Urothelium cell line (cell line): Measurements from ENCODE around the gene CCDC87.
"Not testable (repeated sequence)": the region's sequence is repeated elsewhere in the genome, so short reads cannot be mapped to it uniquely, and the experiment has no call there.

ENCODE experiments used
- DNase-seq: peaks from one replicate; pipeline ENCODE4 v3.0.0; 2011; ENCODE audit warnings: low spot score, mixed read lengths
- FAIRE-seq: peaks from 2 replicates; lab custom pipeline; 2011; peaks lifted over from hg19 to GRCh38; lab: Jason Lieb, UNC

The CCDC87 gene

DNA sequence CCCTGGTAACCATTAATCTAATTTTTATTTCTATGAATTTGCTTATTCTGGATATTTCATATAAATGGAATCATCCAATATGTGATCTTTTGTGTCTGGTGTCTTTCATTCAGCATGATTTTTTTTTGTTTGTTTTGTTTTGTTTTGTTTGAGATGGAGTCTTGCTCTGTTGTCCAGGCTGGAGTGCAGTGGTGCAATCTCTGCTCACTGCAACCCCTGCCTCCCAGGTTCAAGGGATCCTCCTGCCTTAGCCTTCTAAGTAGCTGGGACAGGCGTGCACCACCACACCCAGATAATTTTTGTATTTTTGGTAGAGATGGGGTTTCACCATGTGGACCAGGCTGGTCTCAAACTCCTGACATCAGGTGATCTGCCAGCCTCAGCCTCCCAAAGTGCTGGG, 7.4 kb downstream of the CCDC87 start:
- FAIRE-seq = not testable (repeated sequence)

DNA sequence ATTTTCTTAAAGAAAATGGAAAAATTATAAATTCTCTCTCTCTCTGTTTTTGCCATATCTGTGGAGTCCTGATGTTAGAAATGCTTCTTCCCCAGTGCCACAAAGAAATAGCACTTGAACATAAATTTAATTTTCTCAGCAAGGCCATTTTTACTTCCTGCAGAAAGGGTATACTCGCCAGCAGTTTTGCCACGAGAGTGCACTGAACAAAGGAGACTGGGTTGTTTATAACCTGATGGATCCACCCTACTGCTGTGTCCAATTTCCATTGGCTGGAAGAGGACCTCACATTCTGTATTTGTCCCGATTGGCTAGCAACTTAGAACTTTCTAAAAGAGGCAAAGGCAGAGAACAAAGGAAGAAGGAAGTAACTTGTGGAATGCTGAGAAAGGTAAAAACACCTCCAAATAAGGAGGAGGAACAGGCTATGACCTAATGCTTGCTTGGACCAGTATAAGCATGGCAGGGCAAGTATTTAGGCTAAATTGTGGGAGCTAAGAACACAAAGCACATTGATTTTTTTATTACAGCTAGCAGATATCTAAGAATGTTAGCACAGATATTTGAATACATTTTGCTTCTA, 10.2 kb downstream of the CCDC87 start:
- not testable (repeated sequence) for FAIRE-seq

More for the DNA sequence above, 7.4 kb downstream of the CCDC87 start:
- not testable (repeated sequence) for DNase-seq

DNA sequence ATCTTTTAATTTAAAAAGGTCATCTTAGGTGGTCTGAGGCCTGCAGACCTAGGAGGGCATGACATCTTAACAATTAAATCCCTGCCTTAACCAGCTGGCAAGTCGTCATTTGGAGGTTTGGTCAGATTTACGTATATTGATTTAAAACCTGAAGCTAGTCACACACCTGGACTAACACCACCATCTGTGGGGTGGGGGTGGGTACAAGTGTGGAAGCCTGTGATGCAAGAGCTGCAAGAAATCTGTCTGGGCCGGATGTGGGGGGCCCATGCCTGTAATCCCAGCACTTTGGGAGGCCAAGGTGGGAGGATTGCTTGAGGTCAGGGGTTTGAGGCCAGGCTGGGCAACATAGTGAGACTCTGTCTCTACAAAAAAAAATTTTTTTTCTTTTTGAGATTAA, 11.6 kb downstream of the CCDC87 start:
- DNase-seq (no peak), FAIRE-seq (no peak)

More for the DNA sequence above, 10.2 kb downstream of the CCDC87 start:
- not testable (repeated sequence) for DNase-seq

DNA sequence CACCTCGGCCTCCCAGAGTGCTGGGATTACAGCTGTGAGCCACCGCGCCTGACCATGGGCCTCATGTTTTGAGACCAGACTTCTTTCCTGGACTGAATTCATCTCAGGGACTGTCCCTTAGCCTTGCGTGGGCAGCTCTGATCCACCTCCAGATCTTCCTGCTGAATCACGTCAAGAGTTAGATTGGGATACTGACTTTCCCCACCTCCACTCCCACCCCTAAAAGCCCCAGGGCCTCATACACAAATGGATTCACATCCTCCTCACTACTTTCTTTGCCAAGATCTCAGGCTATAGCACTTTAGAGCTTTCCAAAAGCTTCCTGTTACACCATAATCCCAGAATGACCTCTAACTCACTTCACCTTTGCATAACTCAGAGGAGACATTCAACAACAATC, 12.1 kb downstream of the CCDC87 start:
- DNase-seq = no peak
- FAIRE-seq = no peak

DNA sequence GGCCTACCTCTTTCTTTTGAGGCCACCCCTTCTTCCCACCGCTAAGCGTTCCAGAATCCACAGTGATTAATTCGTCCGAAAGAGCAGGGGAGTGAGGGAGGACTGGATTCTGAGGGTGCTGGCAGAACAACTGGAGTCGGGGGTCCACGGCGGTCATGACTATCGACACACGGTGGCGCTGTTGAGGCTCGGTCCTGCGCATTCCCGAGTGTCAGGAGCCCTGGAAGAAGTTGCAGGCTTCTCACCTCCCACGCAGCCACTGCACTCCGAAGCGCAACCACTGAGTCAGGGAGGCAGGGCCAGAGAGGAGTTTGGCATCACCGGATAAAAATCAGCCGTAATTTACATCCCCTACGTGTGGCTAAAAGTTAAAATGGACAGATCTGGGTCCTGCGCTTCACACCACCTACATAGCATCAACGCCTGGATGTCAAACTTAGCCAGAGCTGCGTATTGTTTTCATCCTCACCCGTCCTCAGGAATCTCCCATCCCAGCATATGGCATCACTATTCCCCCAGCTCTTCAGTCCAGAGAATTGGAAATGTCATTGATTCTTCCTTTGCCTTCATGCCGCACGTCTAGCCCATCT, 13.8 kb downstream of the CCDC87 start:
- DNase-seq = peak; percentile 76
- FAIRE-seq = no peak

DNA sequence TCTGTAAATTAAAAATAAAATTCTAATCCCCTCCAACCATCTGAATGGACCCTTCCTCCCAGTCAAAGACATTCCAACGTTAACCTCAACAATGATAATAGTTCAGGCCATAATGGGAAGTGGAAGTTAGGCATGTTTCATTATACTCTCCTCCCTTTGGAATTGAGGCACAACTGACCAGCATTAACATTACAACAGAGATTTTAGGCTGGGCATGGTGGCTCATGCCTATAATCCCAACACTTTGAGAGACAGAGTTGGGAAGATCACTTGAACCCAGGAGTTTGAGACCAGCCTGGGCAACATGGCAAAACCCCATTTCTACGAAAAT, 22.0 kb downstream of the CCDC87 start:
- FAIRE-seq (no peak), DNase-seq (no peak)

DNA sequence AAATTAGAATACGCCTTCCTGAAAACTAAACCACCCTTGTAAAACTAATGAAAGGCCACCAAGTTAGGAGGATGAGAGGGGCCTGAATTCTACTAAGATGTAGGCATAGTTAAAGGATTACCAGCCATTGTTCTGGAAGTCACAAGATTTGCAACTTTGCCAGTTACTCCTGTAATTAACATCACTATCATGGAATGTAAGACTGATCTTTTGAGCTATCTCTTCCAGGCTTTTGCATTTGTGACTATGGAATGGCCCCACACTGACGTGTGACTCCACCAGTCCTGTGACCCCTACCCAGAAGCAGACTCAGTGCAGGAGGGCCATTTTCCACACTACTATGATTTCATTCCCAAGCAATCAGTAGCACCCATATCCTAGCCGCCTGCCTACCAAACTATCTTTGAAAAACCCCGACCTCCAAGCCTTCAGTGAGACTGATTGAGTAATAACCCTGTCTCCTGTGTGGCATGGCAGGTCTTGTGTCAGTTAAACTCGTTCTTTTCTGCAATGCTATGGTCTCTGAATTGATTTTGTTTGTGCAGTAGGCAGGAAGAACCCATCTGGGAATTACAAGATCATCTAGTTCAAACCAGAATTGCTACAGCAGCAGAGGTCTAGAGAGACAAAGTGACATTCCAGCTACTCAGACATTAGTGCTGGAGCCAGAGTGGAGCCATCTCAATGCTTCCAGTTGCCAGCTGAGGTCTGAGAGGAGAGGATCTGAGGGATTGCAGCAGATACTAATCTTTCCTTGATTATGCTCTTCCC, 22.6 kb downstream of the CCDC87 start:
- no peak for FAIRE-seq
- DNase-seq = no peak

DNA sequence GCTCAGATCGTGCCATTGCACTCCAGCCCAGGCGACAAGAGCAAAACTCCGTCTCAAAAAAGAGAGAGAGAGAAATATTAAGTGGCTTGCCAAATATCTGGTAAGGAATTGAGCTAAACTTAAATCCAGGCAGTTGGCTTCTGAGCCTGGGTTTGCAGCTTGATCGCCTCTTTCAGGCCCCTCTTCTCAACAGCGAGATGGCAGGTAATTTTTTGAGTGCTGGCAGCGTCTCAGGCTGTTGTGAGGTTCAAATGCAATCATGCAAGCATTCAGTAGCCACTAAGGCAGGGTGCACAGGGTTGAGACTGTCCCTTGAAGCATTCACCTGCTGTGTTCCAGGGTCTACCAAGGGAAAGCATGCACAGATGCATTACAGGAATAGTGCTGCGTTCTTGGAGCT, 23.8 kb downstream of the CCDC87 start:
- DNase-seq (no peak), FAIRE-seq (no peak)

DNA sequence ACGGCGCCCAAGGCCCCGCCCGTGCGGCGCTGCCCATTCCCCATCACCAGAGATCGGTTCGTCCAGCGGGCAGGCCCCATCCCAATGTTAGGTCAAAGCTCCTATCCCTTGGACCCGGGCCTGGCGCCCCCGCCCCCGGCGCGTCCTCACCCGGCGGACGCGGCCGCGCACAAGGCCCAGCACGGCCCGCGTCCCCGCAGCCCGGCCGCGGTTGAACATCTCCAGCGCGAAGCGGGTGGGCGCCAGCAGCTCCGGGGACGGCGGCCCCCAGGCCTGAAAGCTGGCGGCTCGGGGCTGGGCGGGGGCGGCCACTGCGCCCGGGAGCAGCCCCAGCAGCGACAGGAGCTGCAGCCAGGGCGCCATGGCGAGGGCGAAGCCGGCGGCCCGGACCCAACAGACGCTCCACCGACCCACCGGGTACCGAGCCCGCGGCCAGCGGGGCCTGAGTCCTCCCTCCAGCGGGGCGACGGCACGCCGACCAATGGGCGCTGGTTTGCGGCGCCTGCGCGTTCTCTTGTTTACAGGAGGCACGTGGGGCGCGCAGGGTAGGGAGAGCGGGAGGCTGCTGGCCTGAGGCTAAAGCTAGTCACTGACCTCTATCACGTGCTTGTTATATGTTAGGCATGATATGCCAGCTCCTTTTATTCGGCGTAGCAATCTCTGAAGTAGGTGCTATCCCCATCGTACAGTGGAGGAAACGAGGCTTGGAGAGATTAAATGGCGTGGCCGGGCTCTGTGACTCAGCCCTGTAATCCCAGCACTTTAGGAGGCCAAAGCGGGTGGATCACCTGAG, 24.5 kb downstream of the CCDC87 start, which contains the start of gene CTSF:
CTSF (minus strand) TSS at position 483 of the 793 bp plus-strand sequence; CDS start at position 363, 120 bp downstream.
- FAIRE-seq = no peak
- peak; percentile 83 for DNase-seq

DNA sequence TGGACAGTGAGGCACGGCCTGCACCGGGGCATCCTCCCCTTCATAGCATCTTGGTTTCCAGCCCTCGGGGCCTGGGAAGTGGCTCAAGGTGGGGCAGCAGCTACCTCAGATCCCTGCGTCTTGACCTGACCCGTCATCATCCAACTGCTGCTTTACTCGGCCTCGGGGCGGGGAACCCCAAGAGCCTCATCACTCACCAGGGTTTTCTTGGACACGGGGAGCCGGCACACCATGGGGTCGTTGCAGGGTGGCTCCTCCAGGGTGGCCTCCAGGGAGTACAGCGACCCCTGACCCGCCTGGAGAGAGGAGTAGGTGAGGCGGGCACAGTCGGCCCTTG, 25.1 kb downstream of the CCDC87 start:
- no peak for DNase-seq
- no peak for FAIRE-seq

DNA sequence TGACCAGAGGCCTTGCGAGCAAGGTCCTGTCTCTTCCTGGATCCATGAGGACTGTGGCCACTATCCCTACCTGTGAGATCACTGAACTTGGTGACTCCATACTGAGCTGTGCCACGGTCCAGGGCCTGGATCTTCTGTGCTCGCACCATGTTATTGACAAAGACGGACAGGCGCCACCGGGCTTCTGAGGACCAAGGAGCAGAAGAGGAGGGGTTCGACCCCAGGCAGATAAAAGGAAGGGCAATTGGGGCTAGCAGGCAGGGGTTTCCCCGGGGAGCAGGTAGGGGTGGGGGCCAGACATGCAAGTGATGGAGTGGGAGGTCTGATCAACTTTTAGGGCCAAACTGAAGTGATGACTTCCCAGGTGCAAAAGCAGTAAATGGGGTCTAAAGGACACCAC, 26.6 kb downstream of the CCDC87 start:
- DNase-seq (no peak), FAIRE-seq (no peak)

DNA sequence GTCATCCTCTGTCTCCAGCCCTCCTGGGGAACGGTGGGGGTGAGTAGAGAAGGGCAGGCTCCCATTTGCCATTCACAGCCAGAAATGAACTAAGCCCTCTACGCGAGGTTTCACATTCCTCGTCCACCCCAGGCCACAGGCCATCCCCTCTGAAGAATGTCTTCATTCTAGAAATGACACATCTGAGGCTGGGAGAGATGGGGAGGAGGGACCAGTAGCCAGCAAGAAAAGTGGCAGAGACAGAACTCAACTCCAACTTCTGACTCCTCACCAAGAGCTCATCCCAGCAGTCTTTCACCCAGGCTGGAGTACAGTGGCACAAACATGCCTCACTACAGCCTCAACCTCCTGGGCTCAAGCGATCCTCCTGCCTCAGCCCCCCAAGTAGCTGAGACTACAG, 27.9 kb downstream of the CCDC87 start:
- FAIRE-seq (no peak), DNase-seq (no peak)

DNA sequence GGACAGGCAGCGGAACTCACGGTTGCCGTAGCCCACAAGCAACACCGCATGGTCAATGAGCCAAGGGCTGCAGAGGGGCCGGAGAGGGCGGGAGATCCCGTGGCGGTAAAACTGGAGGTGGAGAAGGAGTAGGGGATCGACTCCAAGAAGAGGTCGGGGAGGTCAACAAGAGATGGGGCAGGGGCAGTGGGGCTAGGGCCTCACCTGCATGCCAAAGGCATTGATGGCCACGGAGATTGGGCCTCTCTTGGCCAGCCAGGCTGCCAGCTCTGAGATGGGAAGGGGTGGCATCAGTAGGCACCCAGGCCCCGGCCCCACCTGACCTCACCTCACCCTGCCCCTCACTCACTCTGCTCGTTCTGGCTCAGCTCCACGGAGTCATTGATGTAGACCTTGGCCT, 28.3 kb downstream of the CCDC87 start:
- DNase-seq (no peak), FAIRE-seq (no peak)

DNA sequence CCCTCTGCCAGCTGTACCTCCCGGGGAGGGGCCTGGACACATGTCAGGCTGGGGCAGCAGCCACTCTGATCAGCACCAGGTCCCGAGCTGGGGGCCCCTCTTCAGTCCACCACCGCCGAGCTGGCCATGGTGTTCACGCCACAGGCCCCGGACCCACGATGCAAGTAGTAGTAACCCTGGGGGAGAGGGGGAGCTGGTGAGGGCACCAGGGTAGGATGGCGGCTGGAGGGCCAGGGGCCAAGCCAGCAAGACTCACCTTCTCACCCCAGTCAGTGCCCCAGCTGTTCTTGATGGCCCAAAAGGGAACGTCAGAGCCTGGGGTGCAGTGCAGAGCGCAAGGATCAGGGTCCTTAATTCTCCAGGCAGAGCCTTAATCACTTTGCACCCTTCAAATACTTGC, 29.0 kb downstream of the CCDC87 start:
- no peak for FAIRE-seq
- DNase-seq = no peak

DNA sequence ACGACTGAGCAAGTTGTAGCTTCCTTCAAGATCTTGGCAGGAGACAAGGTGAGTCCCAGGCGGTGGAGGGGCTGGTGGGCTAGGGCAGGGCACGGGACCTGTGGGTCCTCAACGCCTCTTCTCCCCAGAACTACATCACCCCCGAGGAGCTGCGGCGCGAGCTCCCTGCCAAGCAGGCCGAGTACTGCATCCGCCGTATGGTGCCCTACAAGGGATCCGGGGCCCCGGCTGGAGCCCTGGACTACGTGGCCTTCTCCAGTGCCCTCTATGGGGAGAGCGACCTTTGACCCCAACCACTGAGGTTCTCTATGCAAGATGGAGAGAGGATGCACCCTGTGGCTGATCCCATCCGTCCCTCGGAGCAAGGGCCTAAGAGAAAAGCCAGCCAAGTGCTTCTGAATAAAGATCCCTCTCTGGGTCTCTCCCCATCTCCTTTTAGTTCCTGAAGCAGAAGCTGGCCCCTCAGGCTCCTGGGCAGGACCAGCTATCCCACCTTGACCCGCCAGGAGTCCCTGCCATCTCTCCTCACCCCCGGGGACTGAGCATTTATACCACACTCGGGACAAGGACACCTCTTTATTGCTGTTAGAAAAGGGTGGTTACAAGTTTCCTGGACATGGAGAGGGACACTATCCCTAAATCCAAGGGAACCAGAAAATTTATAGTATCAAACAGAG, 29.8 kb downstream of the CCDC87 start:
- DNase-seq = no peak
- FAIRE-seq = no peak

DNA sequence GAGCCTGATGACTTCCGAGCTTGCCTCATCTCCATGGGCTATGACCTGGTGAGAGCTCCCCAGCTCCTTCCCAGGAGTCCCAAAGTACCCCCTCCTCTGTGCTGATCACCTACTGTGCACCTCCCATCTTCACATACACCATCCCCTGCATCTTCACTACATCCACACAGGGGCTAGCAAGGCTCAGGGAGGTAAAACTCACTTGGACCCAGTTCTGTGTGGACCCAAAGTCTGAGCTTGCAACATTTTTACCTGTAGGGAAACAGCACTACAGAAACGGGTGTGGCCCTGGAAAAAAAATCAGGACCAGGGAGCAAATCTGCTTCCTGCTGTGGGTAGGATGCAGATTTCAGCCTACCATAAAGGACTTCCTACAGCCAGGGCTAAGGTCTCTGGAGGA, 30.6 kb downstream of the CCDC87 start:
- FAIRE-seq = no peak
- no peak for DNase-seq

DNA sequence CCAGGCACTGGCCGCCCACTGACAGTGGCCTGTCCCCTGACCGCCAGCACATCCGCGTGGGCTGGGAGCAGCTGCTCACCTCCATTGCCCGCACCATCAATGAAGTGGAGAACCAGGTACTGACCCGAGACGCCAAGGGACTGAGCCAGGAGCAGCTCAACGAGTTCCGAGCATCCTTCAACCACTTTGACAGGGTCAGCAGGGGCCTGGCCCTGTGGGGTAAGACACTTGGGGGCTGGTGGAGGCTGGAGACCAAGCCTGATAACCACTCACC, 31.0 kb downstream of the CCDC87 start:
- FAIRE-seq = no peak

DNA sequence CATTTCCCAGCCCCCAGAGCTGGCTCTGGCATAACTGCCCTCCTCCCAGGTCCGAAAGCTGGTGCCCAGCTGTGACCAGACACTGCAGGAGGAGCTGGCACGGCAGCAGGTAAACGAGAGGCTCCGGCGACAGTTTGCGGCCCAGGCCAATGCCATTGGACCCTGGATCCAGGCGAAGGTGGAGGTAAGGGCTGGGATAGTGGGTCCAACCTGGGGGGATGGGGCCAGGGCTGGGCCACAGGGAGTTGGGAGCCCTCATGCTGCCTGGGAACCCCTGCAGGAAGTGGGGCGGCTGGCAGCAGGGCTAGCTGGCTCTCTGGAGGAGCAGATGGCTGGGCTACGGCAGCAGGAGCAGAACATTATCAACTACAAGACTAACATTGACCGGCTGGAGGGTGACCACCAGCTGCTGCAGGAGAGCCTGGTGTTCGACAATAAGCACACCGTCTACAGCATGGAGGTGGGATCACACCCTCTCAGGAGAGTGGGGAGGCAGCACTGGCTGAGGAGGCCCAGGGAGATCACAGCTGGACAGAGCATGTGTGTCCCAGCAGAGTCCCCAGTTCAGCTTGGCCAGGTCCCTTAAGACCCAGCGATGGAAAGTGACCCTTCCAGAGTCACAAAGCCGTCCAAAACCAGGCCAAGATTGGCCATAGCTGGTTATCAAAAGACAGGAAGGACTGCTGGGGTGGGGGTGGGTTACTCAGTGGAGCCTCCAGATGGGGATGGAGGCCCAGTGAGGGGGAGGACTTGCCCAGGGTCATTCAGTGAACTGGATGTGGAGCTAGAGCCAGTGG, 31.5 kb downstream of the CCDC87 start:
- DNase-seq (no peak), FAIRE-seq (no peak)

More for the DNA sequence above, 31.0 kb downstream of the CCDC87 start:
- no peak for DNase-seq

DNA sequence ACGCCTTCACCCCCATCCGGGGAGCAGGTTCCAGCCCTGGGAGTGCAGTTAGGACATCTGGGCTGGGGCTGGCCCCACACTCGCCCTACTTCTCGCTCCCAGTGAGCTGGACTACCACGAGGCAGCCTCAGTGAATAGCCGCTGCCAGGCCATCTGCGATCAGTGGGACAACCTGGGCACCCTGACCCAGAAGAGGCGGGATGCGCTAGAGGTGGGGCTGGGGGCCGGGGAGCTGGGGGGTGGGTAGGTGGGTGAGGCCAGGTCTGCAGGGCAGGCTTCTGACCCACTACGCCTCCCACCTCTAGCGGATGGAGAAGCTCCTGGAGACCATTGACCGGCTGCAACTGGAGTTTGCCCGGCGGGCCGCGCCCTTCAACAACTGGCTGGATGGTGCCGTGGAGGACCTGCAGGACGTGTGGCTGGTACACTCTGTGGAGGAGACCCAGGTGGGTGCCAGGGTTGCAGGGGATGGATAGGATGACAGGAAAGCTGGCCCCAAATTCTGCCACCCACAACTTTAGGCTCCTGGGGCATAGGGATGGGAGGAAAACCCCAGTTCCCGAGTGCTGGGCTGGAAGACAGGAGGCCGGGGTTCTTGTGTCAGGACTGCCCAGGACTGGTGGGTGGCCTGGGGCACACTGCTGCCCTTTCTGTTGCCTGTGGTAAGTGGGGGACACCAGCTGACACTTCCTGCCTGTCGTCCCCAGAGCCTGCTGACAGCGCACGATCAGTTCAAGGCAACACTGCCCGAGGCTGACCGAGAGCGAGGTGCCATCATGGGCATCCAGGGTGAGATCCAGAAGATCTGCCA, 32.8 kb downstream of the CCDC87 start:
- no peak for FAIRE-seq

More for the DNA sequence above, 32.8 kb downstream of the CCDC87 start:
- DNase-seq = no peak
